ENCODE data around the gene YPEL2.

- TF ChIP-seq, protein P1, sequence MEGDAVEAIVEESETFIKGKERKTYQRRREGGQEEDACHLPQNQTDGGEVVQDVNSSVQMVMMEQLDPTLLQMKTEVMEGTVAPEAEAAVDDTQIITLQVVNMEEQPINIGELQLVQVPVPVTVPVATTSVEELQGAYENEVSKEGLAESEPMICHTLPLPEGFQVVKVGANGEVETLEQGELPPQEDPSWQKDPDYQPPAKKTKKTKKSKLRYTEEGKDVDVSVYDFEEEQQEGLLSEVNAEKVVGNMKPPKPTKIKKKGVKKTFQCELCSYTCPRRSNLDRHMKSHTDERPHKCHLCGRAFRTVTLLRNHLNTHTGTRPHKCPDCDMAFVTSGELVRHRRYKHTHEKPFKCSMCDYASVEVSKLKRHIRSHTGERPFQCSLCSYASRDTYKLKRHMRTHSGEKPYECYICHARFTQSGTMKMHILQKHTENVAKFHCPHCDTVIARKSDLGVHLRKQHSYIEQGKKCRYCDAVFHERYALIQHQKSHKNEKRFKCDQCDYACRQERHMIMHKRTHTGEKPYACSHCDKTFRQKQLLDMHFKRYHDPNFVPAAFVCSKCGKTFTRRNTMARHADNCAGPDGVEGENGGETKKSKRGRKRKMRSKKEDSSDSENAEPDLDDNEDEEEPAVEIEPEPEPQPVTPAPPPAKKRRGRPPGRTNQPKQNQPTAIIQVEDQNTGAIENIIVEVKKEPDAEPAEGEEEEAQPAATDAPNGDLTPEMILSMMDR (IDR thresholded peaks at IDR 0.05) = no peak
- no peak for TF ChIP-seq POLR2A (IDR thresholded peaks at IDR 0.05)
Observed at GRCh38 chr17:59373882-59374495, 42.5 kb downstream of the YPEL2 start.

All from Peyer's patch (tissue), 4 donors.